ENCODE results near the gene KCNJ12. TPM values are rescaled to one million over a fixed set of nuclear protein-coding genes. Genes with fewer than 3 reads are reported as not detected.
"Not testable (repeated sequence)": the region's sequence is repeated elsewhere in the genome, so short reads cannot be mapped to it uniquely, and the experiment has no call there.

Gene KCNJ12
- total and polyA plus RNA-seq, 2 of the 13 experiments (the other 11 are each of a cell fraction or from before 2014, with no cell fraction given): not detected

DNA sequence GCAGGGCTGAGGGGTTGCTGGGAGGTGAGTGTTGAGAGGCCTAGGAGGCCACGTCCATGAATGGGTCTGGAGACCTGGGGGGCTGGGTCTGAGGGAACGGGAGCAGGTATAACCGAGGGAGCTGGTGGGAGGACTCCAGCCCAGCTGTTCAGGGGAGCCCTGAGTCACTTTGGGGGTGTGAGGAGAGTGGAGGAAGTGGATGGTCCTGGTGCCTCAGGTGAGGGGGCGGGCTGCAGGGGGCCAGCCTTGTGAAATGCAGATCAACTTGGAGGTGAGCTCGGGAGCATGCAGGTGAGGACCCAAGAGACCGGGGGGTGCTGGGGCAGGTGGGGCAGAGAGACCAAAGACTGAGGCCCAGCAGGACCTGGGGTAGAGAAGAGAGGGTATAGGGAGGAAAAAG lies 79.6 kb downstream of the KCNJ12 start (continued):
- TF ChIP-seq, protein P1, sequence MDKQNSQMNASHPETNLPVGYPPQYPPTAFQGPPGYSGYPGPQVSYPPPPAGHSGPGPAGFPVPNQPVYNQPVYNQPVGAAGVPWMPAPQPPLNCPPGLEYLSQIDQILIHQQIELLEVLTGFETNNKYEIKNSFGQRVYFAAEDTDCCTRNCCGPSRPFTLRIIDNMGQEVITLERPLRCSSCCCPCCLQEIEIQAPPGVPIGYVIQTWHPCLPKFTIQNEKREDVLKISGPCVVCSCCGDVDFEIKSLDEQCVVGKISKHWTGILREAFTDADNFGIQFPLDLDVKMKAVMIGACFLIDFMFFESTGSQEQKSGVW (CRISPR knock-in tag; IDR thresholded peaks at IDR 0.05; ENCODE audit: borderline replicate concordance): no peak
- TF ChIP-seq ZBTB38 (CRISPR knock-in tag; IDR thresholded peaks at IDR 0.05) (no peak), SAFB2 (CRISPR knock-in tag; IDR thresholded peaks at IDR 0.05; ENCODE audit: borderline replicate concordance, low read depth) (no peak), KLF11 (CRISPR knock-in tag; IDR thresholded peaks at IDR 0.05) (no peak)

DNA sequence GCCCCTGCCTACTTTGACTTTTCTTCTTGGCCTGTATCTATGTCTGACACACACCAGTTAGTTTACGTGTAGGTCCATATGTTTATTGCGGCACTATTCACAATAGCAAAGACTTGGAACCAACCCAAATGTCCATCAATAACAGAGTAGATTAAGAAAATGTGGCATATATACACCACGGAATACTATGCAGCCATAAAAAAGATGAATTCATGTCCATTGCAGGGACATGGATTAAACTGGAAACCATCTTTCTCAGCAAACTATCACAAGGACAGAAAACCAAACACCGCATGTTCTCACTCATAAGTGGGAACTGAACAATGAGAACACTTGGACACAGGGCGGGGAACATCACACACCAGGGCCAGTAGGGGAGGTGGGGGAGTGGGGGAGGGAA lies 80.3 kb downstream of the KCNJ12 start:
- WGBS (ENCODE audit: low lambda C conversion rate): 71% methylated on average over 5 of the region's 5 CpGs
- H3K4me2 ChIP-seq (ENCODE audit: low read depth, low read length); H3K27ac ChIP-seq (ENCODE audit: extremely low read length, insufficient read depth, low read length); H3K36me3 ChIP-seq (replicated peaks in 1 of 2; ENCODE audit: control insufficient read depth in 1 of 2, insufficient read depth in 2 of 2, low read length in 2 of 2); BruUV-seq (replicated peaks); H3K79me2 ChIP-seq (ENCODE audit: insufficient read depth, low read length); H3K9me3 ChIP-seq (ENCODE audit: low read length); H3K4me1 ChIP-seq (ENCODE audit: insufficient read depth, low read length); FAIRE-seq; H2AFZ ChIP-seq (ENCODE audit: low read length); H3K4me3 ChIP-seq (replicated peaks in 1 of 3; ENCODE audit: insufficient read depth in 1 of 3, low read depth in 2 of 3, low read length in 3 of 3); DNase-seq (ENCODE audit: low spot score); intact Hi-C loops (cut with micrococcal nuclease; ENCODE audit: unreplicated experiment); H4K20me1 ChIP-seq (ENCODE audit: insufficient read depth, low read length); ATAC-seq; H3K9ac ChIP-seq (ENCODE audit: insufficient read depth, low read depth, low read length): not testable (repeated sequence)
- ChIA-PET CTCF (ENCODE audit: low intra/inter-chr PET ratio, low total read pairs) (interaction anchor here (1.5 kb wide), 1 partner anchor 56 kb away, joined by 11 read pairs; no protein-coding TSS in a partner anchor), POLR2A (interaction anchor here (1.0 kb wide), 1 partner anchor 57 kb away, joined by 4 read pairs; no protein-coding TSS in a partner anchor)
- in situ Hi-C loops (cut with HindIII; ENCODE audit: extremely low pct_ligation_motif_present, low pct_unique_long_range_greater_than_20kb): loop anchor here (5.0 to 10.0 kb wide), 2 partner anchors 56 to 172 kb away; partner anchors contain the start of gene MAP2K3
- peaks cover 1 to 18% of the 10 kb centered on the region in 2 experiments; a peak in 3 of 5 replicates for H3K27me3 ChIP-seq (ENCODE audit: control insufficient read depth in 1 of 2, insufficient read depth in 2 of 2, low read length in 2 of 2)

Data from HepG2 (cell line).